GM23338 (cell line): ENCODE results near the gene NECAB3. TPM values are rescaled to one million over a fixed set of nuclear protein-coding genes. Genes with fewer than 3 reads are reported as not detected.

Source experiments
- ATAC-seq: fragments of 200-7000 bp; cut with Tn5 transposase; 3 replicates; pipeline ENCODE4 v1.9.1; 2020
- DNase-seq: peaks from one replicate; pipeline ENCODE4 v3.0.0-alpha.2; 2015; ENCODE audit warnings: low spot score
- H2AFZ ChIP-seq: fragments of 200-600 bp; sonication (generic); 2 replicates; pipeline ENCODE4 v1.8.0; 2016; ENCODE audit warnings: antibody characterized with exemption, mild to moderate bottlenecking, moderate library complexity
- H3F3A ChIP-seq: fragments of 200-600 bp; sonication (generic); replicated peaks from 2 replicates; pipeline ENCODE4 v1.8.0; 2017; ENCODE audit warnings: antibody characterized with exemption, mixed run types, low read depth
- H3K27ac ChIP-seq: fragments of 200-600 bp; sonication (generic); 2 replicates; pipeline ENCODE4 v1.6.1; 2016; ENCODE audit warnings: low read depth
- H3K27me3 ChIP-seq: fragments of 200-600 bp; sonication (generic); 2 replicates; pipeline ENCODE4 v1.8.0; 2016; ENCODE audit warnings: mild to moderate bottlenecking, mixed run types, moderate library complexity; ENCODE audit not compliant: insufficient read depth
- H3K36me3 ChIP-seq: fragments of 200-600 bp; sonication (generic); 2 replicates; pipeline ENCODE4 v1.8.0; 2016; ENCODE audit warnings: mild to moderate bottlenecking; ENCODE audit not compliant: insufficient read depth
- H3K4me1 ChIP-seq: fragments of 200-600 bp; sonication (generic); 2 replicates; pipeline ENCODE4 v1.8.0; 2016; ENCODE audit warnings: mild to moderate bottlenecking, moderate library complexity; ENCODE audit not compliant: insufficient read depth
- H3K4me2 ChIP-seq: fragments of 200-600 bp; sonication (generic); 2 replicates; pipeline ENCODE4 v1.7.1; 2017; ENCODE audit warnings: mixed run types
- H3K4me3 ChIP-seq: fragments of 200-600 bp; sonication (generic); 2 replicates; pipeline ENCODE4 v1.6.1; 2016; ENCODE audit warnings: mixed run types
- H3K79me2 ChIP-seq: fragments of 200-600 bp; sonication (generic); replicated peaks from 2 replicates; pipeline ENCODE4 v1.8.0; 2017; ENCODE audit warnings: mild to moderate bottlenecking; ENCODE audit not compliant: insufficient read depth
- H3K9me2 ChIP-seq: fragments of 200-600 bp; sonication (generic); 2 replicates; pipeline ENCODE4 v1.8.0; 2017; ENCODE audit not compliant: insufficient read depth
- H4K20me1 ChIP-seq: fragments of 200-600 bp; sonication (generic); replicated peaks from 2 replicates; pipeline ENCODE4 v1.8.0; 2017; ENCODE audit warnings: mild to moderate bottlenecking; ENCODE audit not compliant: insufficient read depth
- H3K27ac Mint-ChIP-seq: 2 replicates; pipeline ENCODE4 v1.8.0; 2020; ENCODE audit warnings: inconsistent platforms, mild to moderate bottlenecking, moderate library complexity, mixed read lengths
- H3K27me3 Mint-ChIP-seq: 3 replicates; pipeline ENCODE4 v1.8.0; 2022; ENCODE audit warnings: low read depth, mild to moderate bottlenecking, moderate library complexity, mixed read lengths, inconsistent platforms; ENCODE audit not compliant: insufficient read depth, poor library complexity
- H3K36me3 Mint-ChIP-seq: 3 replicates; pipeline ENCODE4 v1.8.0; 2021; ENCODE audit warnings: low read depth, mild to moderate bottlenecking, inconsistent platforms, moderate library complexity, mixed read lengths
- H3K4me1 Mint-ChIP-seq: 3 replicates; pipeline ENCODE4 v1.8.0; 2020; ENCODE audit warnings: mild to moderate bottlenecking, inconsistent platforms, mixed read lengths
- H3K4me3 Mint-ChIP-seq: 3 replicates; pipeline ENCODE4 v1.8.0; 2021; ENCODE audit warnings: moderate library complexity, mild to moderate bottlenecking, inconsistent platforms, mixed read lengths
- H3K9me3 Mint-ChIP-seq: 3 replicates; pipeline ENCODE4 v1.8.0; 2020; ENCODE audit warnings: moderate library complexity, mild to moderate bottlenecking, inconsistent platforms, mixed read lengths
- CREB1 ChIP-seq: fragments of 250-450 bp; sonication (Bioruptor Pico); IDR thresholded peaks from 2 replicates; pipeline ENCODE4 v1.5.0; 2020; ENCODE audit warnings: low read depth, mild to moderate bottlenecking, moderate library complexity
- EZH2 ChIP-seq: fragments of 200-600 bp; sonication (generic); IDR thresholded peaks from one replicate; pipeline ENCODE4 v1.8.0; 2017; ENCODE audit warnings: antibody characterized with exemption, mild to moderate bottlenecking, low read depth; ENCODE audit not compliant: unreplicated experiment
- EZH2phosphoT487 ChIP-seq: fragments of 200-600 bp; sonication (generic); IDR thresholded peaks from one replicate; pipeline ENCODE4 v1.8.1; 2018; ENCODE audit warnings: antibody characterized with exemption; ENCODE audit not compliant: unreplicated experiment
- JUNB ChIP-seq: IDR thresholded peaks from one replicate; pipeline ENCODE4 v1.6.1; 2016; ENCODE audit warnings: antibody characterized with exemption; ENCODE audit not compliant: unreplicated experiment
- polyA plus RNA-seq: library from polyadenylated mRNA; unstranded; fragments of >200 nt; fragmentation: Nextera tagmentation; extraction: Ambion mirVana; gene quantifications from 2 replicates; pipeline ENCODE4 v1.2.1, GENCODE V29; 2016
- total RNA-seq: library from RNA; depleted of rRNA; stranded (reverse); fragments of >200 nt; shearing (Covaris generic); gene quantifications from 2 replicates; pipeline ENCODE4 v1.2.3, GENCODE V29; 2014
- TF ChIP-seq, protein P1 (sequence below): fragments of 250-450 bp; sonication (Bioruptor Pico); IDR thresholded peaks from 2 replicates; pipeline ENCODE4 v1.5.0; 2020; ENCODE audit warnings: mild to moderate bottlenecking, moderate library complexity
- TF ChIP-seq, protein P2 (sequence below): IDR thresholded peaks from one replicate; pipeline ENCODE4 v1.6.1; 2018; ENCODE audit warnings: antibody characterized with exemption; ENCODE audit not compliant: unreplicated experiment

Gene NECAB3
- total and polyA plus RNA-seq, 2 experiments from 2014 or later, result 8.5 to 28.4 TPM

DNA sequence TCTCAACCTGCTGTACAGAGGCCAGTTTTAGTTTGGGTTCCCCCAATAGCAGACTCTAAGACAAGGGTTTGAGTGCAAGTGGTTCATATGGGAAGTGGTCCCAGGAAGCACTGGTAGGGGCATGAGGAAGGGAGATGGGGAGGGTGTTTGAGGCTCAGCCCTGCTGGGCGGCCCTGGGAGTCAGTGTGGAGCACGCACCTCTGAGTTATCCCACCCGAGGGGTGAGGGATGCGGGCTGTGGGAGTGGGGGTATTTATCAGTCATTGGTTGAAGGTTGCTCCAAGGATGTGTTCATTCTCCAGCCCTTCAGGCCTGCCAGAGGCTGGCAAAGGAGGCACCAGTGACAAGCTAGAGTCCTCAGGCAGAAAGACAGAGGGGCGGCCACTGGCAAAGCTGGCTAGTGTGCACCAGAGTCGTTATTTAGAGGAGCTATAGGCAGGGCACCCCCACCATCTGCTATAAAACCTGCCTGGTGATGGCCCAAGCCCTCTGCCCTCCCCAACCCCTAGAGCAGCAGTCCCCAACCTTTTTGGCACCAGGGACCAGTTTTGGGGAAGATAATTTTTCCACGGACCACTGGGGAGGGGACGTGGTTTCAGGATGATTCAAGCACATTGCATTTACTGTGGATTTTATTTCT is 29.4 kb upstream of the NECAB3 start:
- DNase-seq, result no peak
- H3K36me3 Mint-ChIP-seq, result peaks cover 18% of the 10 kb centered on the region; the same call in 2 of the 3 replicates
- no peaks in the 10 kb centered on the region for H3F3A ChIP-seq
- H3K27me3 ChIP-seq, result no peaks in the 10 kb centered on the region
- no peaks in the 10 kb centered on the region; the same call in 1 of the 2 replicates for H3K9me2 ChIP-seq
- no peak for TF ChIP-seq EZH2phosphoT487
- TF ChIP-seq, protein P1, sequence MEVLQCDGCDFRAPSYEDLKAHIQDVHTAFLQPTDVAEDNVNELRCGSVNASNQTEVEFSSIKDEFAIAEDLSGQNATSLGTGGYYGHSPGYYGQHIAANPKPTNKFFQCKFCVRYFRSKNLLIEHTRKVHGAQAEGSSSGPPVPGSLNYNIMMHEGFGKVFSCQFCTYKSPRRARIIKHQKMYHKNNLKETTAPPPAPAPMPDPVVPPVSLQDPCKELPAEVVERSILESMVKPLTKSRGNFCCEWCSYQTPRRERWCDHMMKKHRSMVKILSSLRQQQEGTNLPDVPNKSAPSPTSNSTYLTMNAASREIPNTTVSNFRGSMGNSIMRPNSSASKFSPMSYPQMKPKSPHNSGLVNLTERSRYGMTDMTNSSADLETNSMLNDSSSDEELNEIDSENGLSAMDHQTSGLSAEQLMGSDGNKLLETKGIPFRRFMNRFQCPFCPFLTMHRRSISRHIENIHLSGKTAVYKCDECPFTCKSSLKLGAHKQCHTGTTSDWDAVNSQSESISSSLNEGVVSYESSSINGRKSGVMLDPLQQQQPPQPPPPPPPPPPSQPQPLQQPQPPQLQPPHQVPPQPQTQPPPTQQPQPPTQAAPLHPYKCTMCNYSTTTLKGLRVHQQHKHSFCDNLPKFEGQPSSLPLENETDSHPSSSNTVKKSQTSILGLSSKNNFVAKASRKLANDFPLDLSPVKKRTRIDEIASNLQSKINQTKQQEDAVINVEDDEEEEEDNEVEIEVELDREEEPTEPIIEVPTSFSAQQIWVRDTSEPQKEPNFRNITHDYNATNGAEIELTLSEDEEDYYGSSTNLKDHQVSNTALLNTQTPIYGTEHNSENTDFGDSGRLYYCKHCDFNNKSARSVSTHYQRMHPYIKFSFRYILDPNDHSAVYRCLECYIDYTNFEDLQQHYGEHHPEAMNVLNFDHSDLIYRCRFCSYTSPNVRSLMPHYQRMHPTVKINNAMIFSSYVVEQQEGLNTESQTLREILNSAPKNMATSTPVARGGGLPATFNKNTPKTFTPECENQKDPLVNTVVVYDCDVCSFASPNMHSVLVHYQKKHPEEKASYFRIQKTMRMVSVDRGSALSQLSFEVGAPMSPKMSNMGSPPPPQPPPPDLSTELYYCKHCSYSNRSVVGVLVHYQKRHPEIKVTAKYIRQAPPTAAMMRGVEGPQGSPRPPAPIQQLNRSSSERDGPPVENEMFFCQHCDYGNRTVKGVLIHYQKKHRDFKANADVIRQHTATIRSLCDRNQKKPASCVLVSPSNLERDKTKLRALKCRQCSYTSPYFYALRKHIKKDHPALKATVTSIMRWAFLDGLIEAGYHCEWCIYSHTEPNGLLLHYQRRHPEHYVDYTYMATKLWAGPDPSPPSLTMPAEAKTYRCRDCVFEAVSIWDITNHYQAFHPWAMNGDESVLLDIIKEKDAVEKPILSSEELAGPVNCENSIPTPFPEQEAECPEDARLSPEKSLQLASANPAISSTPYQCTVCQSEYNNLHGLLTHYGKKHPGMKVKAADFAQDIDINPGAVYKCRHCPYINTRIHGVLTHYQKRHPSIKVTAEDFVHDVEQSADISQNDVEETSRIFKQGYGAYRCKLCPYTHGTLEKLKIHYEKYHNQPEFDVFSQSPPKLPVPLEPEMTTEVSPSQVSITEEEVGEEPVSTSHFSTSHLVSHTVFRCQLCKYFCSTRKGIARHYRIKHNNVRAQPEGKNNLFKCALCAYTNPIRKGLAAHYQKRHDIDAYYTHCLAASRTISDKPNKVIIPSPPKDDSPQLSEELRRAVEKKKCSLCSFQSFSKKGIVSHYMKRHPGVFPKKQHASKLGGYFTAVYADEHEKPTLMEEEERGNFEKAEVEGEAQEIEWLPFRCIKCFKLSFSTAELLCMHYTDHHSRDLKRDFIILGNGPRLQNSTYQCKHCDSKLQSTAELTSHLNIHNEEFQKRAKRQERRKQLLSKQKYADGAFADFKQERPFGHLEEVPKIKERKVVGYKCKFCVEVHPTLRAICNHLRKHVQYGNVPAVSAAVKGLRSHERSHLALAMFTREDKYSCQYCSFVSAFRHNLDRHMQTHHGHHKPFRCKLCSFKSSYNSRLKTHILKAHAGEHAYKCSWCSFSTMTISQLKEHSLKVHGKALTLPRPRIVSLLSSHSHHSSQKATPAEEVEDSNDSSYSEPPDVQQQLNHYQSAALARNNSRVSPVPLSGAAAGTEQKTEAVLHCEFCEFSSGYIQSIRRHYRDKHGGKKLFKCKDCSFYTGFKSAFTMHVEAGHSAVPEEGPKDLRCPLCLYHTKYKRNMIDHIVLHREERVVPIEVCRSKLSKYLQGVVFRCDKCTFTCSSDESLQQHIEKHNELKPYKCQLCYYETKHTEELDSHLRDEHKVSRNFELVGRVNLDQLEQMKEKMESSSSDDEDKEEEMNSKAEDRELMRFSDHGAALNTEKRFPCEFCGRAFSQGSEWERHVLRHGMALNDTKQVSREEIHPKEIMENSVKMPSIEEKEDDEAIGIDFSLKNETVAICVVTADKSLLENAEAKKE (CRISPR knock-in tag), result no peak
- TF ChIP-seq JUNB, result no peak
- no peak for TF ChIP-seq EZH2
- TF ChIP-seq CREB1 (CRISPR knock-in tag), result no peak
- TF ChIP-seq, protein P2, sequence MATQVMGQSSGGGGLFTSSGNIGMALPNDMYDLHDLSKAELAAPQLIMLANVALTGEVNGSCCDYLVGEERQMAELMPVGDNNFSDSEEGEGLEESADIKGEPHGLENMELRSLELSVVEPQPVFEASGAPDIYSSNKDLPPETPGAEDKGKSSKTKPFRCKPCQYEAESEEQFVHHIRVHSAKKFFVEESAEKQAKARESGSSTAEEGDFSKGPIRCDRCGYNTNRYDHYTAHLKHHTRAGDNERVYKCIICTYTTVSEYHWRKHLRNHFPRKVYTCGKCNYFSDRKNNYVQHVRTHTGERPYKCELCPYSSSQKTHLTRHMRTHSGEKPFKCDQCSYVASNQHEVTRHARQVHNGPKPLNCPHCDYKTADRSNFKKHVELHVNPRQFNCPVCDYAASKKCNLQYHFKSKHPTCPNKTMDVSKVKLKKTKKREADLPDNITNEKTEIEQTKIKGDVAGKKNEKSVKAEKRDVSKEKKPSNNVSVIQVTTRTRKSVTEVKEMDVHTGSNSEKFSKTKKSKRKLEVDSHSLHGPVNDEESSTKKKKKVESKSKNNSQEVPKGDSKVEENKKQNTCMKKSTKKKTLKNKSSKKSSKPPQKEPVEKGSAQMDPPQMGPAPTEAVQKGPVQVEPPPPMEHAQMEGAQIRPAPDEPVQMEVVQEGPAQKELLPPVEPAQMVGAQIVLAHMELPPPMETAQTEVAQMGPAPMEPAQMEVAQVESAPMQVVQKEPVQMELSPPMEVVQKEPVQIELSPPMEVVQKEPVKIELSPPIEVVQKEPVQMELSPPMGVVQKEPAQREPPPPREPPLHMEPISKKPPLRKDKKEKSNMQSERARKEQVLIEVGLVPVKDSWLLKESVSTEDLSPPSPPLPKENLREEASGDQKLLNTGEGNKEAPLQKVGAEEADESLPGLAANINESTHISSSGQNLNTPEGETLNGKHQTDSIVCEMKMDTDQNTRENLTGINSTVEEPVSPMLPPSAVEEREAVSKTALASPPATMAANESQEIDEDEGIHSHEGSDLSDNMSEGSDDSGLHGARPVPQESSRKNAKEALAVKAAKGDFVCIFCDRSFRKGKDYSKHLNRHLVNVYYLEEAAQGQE, result no peak
- H3K9me3 Mint-ChIP-seq, result peaks cover 40% of the 10 kb centered on the region
- peaks cover 11% of the 10 kb centered on the region for H3K27me3 Mint-ChIP-seq
- no peaks in the 10 kb centered on the region for H4K20me1 ChIP-seq
- no peak for ATAC-seq
- no peak overlapping the region for H3K4me3 Mint-ChIP-seq
- H2AFZ ChIP-seq, result no peak overlapping the region
- no peak overlapping the region for H3K4me2 ChIP-seq
- H3K4me3 ChIP-seq, result no peak overlapping the region
- H3K27ac ChIP-seq, result no peak overlapping the region
- no peak overlapping the region for H3K27ac Mint-ChIP-seq
- no peaks in the 10 kb centered on the region for H3K4me1 ChIP-seq
- H3K79me2 ChIP-seq, result no peaks in the 10 kb centered on the region
- no peaks in the 10 kb centered on the region for H3K36me3 ChIP-seq
- H3K4me1 Mint-ChIP-seq, result no peaks in the 10 kb centered on the region
